ENCODE results near the gene TRAPPC14. TPM values are rescaled to one million over a fixed set of nuclear protein-coding genes. Genes with fewer than 3 reads are reported as not detected.
"Not testable (repeated sequence)": the region's sequence is repeated elsewhere in the genome, so short reads cannot be mapped to it uniquely, and the experiment has no call there.

Gene TRAPPC14
- total RNA-seq, 1 experiment from 2014 or later: 19.2 TPM

GRCh38 chr7:100185726-100186125 is 27.2 kb upstream of the TRAPPC14 start:
- intact Hi-C loops (cut with micrococcal nuclease): no loop called here
- Histone ChIP-seq H3F3A (ENCODE audit: low read length, unreplicated experiment) (no peaks in the 10 kb centered on the region), H3K9me2 (replicated peaks; ENCODE audit: low read length) (no peaks in the 10 kb centered on the region), H3K79me2 (ENCODE audit: low read length) (no peaks in the 10 kb centered on the region), H3K9ac (ENCODE audit: low read length) (no peak overlapping the region), H3K27me3 (ENCODE audit: low read length) (no peaks in the 10 kb centered on the region), H3K4me3 (ENCODE audit: low read length) (no peak overlapping the region), H3K36me3 (ENCODE audit: low read depth, low read length) (no peaks in the 10 kb centered on the region), H3K4me1 (ENCODE audit: insufficient read depth, low read length) (no peaks in the 10 kb centered on the region; the same call in 1 of the 2 replicates), H3K27ac (ENCODE audit: low read length) (no peak overlapping the region), H3K9me3 (ENCODE audit: low read length) (no peaks in the 10 kb centered on the region), H3K4me2 (ENCODE audit: low read length) (no peak overlapping the region), H4K20me1 (ENCODE audit: low read length) (no peaks in the 10 kb centered on the region), H2AFZ (ENCODE audit: low read length) (no peak overlapping the region)
- TF ChIP-seq EZH2 (IDR thresholded peaks at IDR 0.05; ENCODE audit: low read length, unreplicated experiment): no peak
- no peak for TF ChIP-seq EZH2phosphoT487 (IDR thresholded peaks at IDR 0.05; ENCODE audit: borderline replicate concordance, low read length)
- no peak for TF ChIP-seq CTCF (conservative IDR thresholded peaks at IDR 0.05; ENCODE audit: low read depth, low read length)
- ATAC-seq (no peak), DNase-seq (no peak)
- no TSS peak for BruUV-seq (replicated peaks)
- ChIA-PET POLR2A (ENCODE audit: unreplicated experiment) (no interaction called here), CTCF (no interaction called here)

DNA sequence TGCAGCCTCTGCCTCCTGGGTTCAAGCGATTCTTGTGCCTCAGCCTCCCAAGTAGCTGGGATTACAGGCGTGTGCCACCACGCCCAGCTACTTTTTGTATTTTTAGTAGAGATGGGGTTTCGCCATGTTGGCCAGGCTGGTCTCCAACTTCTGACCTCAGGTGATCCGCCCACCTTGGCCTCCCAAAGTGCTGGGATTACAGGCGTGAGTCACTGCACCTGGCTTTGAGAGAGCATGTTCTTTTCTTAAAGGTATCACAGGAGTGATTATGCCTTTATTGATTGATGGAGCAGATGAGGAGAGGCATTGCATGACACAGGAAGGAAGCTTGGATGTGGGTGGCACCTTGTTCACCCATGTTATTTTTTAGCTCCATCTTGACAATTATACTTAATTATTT is 24.6 kb upstream of the TRAPPC14 start:
- H3K27me3 ChIP-seq (ENCODE audit: low read length); H3K9me3 ChIP-seq (ENCODE audit: low read length); H3K4me1 ChIP-seq (ENCODE audit: insufficient read depth, low read length); H3K9me2 ChIP-seq (replicated peaks; ENCODE audit: low read length); H3F3A ChIP-seq (ENCODE audit: low read length, unreplicated experiment); H3K79me2 ChIP-seq (ENCODE audit: low read length); ATAC-seq; H3K9ac ChIP-seq (ENCODE audit: low read length); intact Hi-C loops (cut with micrococcal nuclease); POLR2A ChIA-PET (ENCODE audit: unreplicated experiment); H2AFZ ChIP-seq (ENCODE audit: low read length); H3K27ac ChIP-seq (ENCODE audit: low read length); CTCF ChIA-PET; H3K4me2 ChIP-seq (ENCODE audit: low read length); DNase-seq; H4K20me1 ChIP-seq (ENCODE audit: low read length); H3K36me3 ChIP-seq (ENCODE audit: low read depth, low read length); H3K4me3 ChIP-seq (ENCODE audit: low read length); BruUV-seq (replicated peaks): not testable (repeated sequence)

GRCh38 chr7:100182616-100183015 is 24.1 kb upstream of the TRAPPC14 start:
- H3K4me3 ChIP-seq (ENCODE audit: low read length); H3K36me3 ChIP-seq (ENCODE audit: low read depth, low read length); H3K9me3 ChIP-seq (ENCODE audit: low read length); ATAC-seq; POLR2A ChIA-PET (ENCODE audit: unreplicated experiment); DNase-seq; H3K79me2 ChIP-seq (ENCODE audit: low read length); H3K9me2 ChIP-seq (replicated peaks; ENCODE audit: low read length); H3K4me2 ChIP-seq (ENCODE audit: low read length); H2AFZ ChIP-seq (ENCODE audit: low read length); CTCF ChIA-PET; H3K9ac ChIP-seq (ENCODE audit: low read length); intact Hi-C loops (cut with micrococcal nuclease); H4K20me1 ChIP-seq (ENCODE audit: low read length); H3F3A ChIP-seq (ENCODE audit: low read length, unreplicated experiment); H3K4me1 ChIP-seq (ENCODE audit: insufficient read depth, low read length); BruUV-seq (replicated peaks); H3K27me3 ChIP-seq (ENCODE audit: low read length); H3K27ac ChIP-seq (ENCODE audit: low read length): not testable (repeated sequence)

DNA sequence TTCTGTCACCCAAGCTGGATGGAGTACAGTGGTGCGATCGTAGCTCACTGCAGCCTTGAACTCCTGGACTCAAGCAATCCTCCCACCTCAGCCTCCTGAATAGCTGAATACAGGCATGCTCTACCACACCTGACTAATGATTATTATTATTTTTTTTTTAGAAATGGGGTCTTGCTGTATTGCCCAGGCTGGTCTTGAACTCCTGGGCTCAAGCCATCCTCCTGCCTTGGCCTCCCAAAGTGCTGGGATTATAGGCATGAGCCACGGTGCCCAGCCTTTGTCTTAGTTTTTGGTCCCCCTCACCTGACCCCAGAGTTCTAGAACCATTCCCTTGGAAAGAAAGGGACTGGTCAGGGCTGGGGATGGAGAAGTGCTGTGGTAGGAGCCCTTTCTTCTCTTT is 21.6 kb upstream of the TRAPPC14 start:
- intact Hi-C loops (cut with micrococcal nuclease): not testable (repeated sequence)

More for the DNA sequence above, 21.6 kb upstream of the TRAPPC14 start:
- DNase-seq; H3K9me2 ChIP-seq (replicated peaks; ENCODE audit: low read length); ATAC-seq; H3K9ac ChIP-seq (ENCODE audit: low read length); H3K27me3 ChIP-seq (ENCODE audit: low read length); H3K4me1 ChIP-seq (ENCODE audit: insufficient read depth, low read length); POLR2A ChIA-PET (ENCODE audit: unreplicated experiment); H3K36me3 ChIP-seq (ENCODE audit: low read depth, low read length); CTCF ChIA-PET; H3K4me3 ChIP-seq (ENCODE audit: low read length); H3K27ac ChIP-seq (ENCODE audit: low read length); H3K9me3 ChIP-seq (ENCODE audit: low read length); H3K4me2 ChIP-seq (ENCODE audit: low read length); H3F3A ChIP-seq (ENCODE audit: low read length, unreplicated experiment); H3K79me2 ChIP-seq (ENCODE audit: low read length); H4K20me1 ChIP-seq (ENCODE audit: low read length); BruUV-seq (replicated peaks); H2AFZ ChIP-seq (ENCODE audit: low read length): not testable (repeated sequence)
